Measurements from ENCODE around the gene ZNF470.

The ZNF470 gene

GRCh38 chr19:56567274-56568120 is at the start of gene ZNF470:
ZNF470 (plus strand) TSS chr19:56567468; CDS start chr19:56570312, 2,844 bp downstream.
- DNase-seq, result peak; percentile 43 to 95 (median 88)

GRCh38 chr19:56525214-56525860 is 41.9 kb upstream of the ZNF470 start:
- no peak for DNase-seq

GRCh38 chr19:56537442-56537841 is 29.8 kb upstream of the ZNF470 start:
- DNase-seq, result no peak

- DNase-seq, result peak; percentile 10 to 98 (median 91)
Observed at GRCh38 chr19:56538254-56538760, 29.0 kb upstream of the ZNF470 start.

- peak in 32 of 58 donors; percentile 30 to 92 (median 78) for DNase-seq
Observed at GRCh38 chr19:56538761-56539263, 28.5 kb upstream of the ZNF470 start, which contains the start of gene ZFP28. ZFP28 (plus strand) TSS chr19:56538948; CDS start chr19:56539019, 71 bp downstream.

GRCh38 chr19:56543776-56544175 is 23.5 kb upstream of the ZNF470 start:
- DNase-seq, result no peak

GRCh38 chr19:56547535-56547934 is 19.7 kb upstream of the ZNF470 start:
- DNase-seq, result no peak

GRCh38 chr19:56554272-56554869 is 12.9 kb upstream of the ZNF470 start:
- DNase-seq, result no peak

- DNase-seq, result no peak
Observed at GRCh38 chr19:56562766-56563165, 4.5 kb upstream of the ZNF470 start.

- DNase-seq, result peak in 35 of 58 donors; percentile 10 to 78 (median 50)
Observed at GRCh38 chr19:56566904-56567273, 379 bp upstream of the ZNF470 start.

GRCh38 chr19:56572589-56572988 is 5.3 kb downstream of the ZNF470 start:
- DNase-seq, result no peak

- DNase-seq, result no peak
Observed at GRCh38 chr19:56573914-56574313, 6.6 kb downstream of the ZNF470 start.

- DNase-seq, result no peak
Observed at GRCh38 chr19:56577719-56578602, 10.7 kb downstream of the ZNF470 start.

- no peak for DNase-seq
Observed at GRCh38 chr19:56594446-56594782, 27.1 kb downstream of the ZNF470 start.

GRCh38 chr19:56594783-56595547 is 27.7 kb downstream of the ZNF470 start, which contains the start of gene ZNF71:
ZNF71 (plus strand) TSS chr19:56595302; CDS start chr19:56601559, 6,257 bp downstream.
- DNase-seq, result peak in 57 of 58 donors; percentile 47 to 90 (median 81)

- peak in 1 of 58 donors; percentile 44 for DNase-seq
Observed at GRCh38 chr19:56595548-56595899, 28.3 kb downstream of the ZNF470 start.

GRCh38 chr19:56596676-56597075 is 29.4 kb downstream of the ZNF470 start:
- no peak for DNase-seq

- no peak for DNase-seq
Observed at GRCh38 chr19:56597696-56598095, 30.4 kb downstream of the ZNF470 start.

- no peak for DNase-seq
Observed at GRCh38 chr19:56601375-56601774, 34.1 kb downstream of the ZNF470 start.

- peak in 41 of 58 donors; percentile 1 to 78 (median 31) for DNase-seq
Observed at GRCh38 chr19:56603829-56604228, 36.6 kb downstream of the ZNF470 start.
